Forelimb muscle (tissue), 1 donor: Measurements from ENCODE around the gene ZCCHC7. TPM values are rescaled to one million over a fixed set of nuclear protein-coding genes. Genes with fewer than 3 reads are reported as not detected.
"Not testable (repeated sequence)": the region's sequence is repeated elsewhere in the genome, so short reads cannot be mapped to it uniquely, and the experiment has no call there.

Source experiments
- DNase-seq: peaks from one replicate; pipeline ENCODE4 v3.0.0-alpha.2; 2013; ENCODE audit warnings: low read depth
- polyA plus RNA-seq: library from polyadenylated mRNA; unstranded; fragments of 120-200 nt; gene quantifications from one replicate; pipeline ENCODE4 v1.2.1, GENCODE V29; 2013; ENCODE audit not compliant: insufficient read length

ZCCHC7 gene
- polyA plus RNA-seq, 1 donor: 12.3 TPM

GRCh38 chr9:37373621-37374020 lies 253.2 kb downstream of the ZCCHC7 start:
- DNase-seq: no peak

GRCh38 chr9:37374892-37375291 lies 254.5 kb downstream of the ZCCHC7 start:
- no peak for DNase-seq

- no peak for DNase-seq
Observed at GRCh38 chr9:37377688-37378612, 257.6 kb downstream of the ZCCHC7 start.

GRCh38 chr9:37378613-37379004 lies 258.2 kb downstream of the ZCCHC7 start:
- no peak for DNase-seq

- no peak for DNase-seq
Observed at GRCh38 chr9:37379835-37380234, 259.5 kb downstream of the ZCCHC7 start.

- DNase-seq: no peak
Observed at GRCh38 chr9:37380570-37380969, 260.2 kb downstream of the ZCCHC7 start.

GRCh38 chr9:37381094-37381741 lies 260.8 kb downstream of the ZCCHC7 start:
- no peak for DNase-seq

- DNase-seq: no peak
Observed at GRCh38 chr9:37382161-37382981, 262.0 kb downstream of the ZCCHC7 start.

- no peak for DNase-seq
Observed at GRCh38 chr9:37382982-37383357, 262.6 kb downstream of the ZCCHC7 start.

GRCh38 chr9:37383393-37383792 lies 263.0 kb downstream of the ZCCHC7 start:
- DNase-seq: no peak

- no peak for DNase-seq
Observed at GRCh38 chr9:37383876-37384746, 263.7 kb downstream of the ZCCHC7 start.

- no peak for DNase-seq
Observed at GRCh38 chr9:37385286-37385685, 264.9 kb downstream of the ZCCHC7 start.

- no peak for DNase-seq
Observed at GRCh38 chr9:37386988-37387387, 266.6 kb downstream of the ZCCHC7 start.

GRCh38 chr9:37390759-37391158 lies 270.4 kb downstream of the ZCCHC7 start:
- no peak for DNase-seq

- DNase-seq: no peak
Observed at GRCh38 chr9:37392272-37392671, 271.9 kb downstream of the ZCCHC7 start.

GRCh38 chr9:37395229-37395628 lies 274.9 kb downstream of the ZCCHC7 start:
- no peak for DNase-seq

- no peak for DNase-seq
Observed at GRCh38 chr9:37395663-37396062, 275.3 kb downstream of the ZCCHC7 start.

GRCh38 chr9:37397948-37398347 lies 277.6 kb downstream of the ZCCHC7 start:
- not testable (repeated sequence) for DNase-seq

- DNase-seq: no peak
Observed at GRCh38 chr9:37398464-37399025, 278.2 kb downstream of the ZCCHC7 start.

GRCh38 chr9:37399336-37399735 lies 279.0 kb downstream of the ZCCHC7 start:
- no peak for DNase-seq

GRCh38 chr9:37404590-37404989 lies 284.2 kb downstream of the ZCCHC7 start:
- no peak for DNase-seq
